Measurements from ENCODE around the gene SLC41A3.

Gene SLC41A3

GRCh38 chr3:126021702-126022101, 62.2 kb downstream of the SLC41A3 start:
- H3K79me2 ChIP-seq (ENCODE audit: insufficient read depth, low read length): no peaks in the 10 kb centered on the region
- H3F3A ChIP-seq (ENCODE audit: low read depth): no peaks in the 10 kb centered on the region

GRCh38 chr3:126021224-126021623, 62.7 kb downstream of the SLC41A3 start:
- H3K4me3 ChIP-seq (ENCODE audit: low read length, poor library complexity, severe bottlenecking): no peak overlapping the region
- no peaks in the 10 kb centered on the region for H3K27me3 ChIP-seq (ENCODE audit: insufficient read depth, low read length, poor library complexity, severe bottlenecking)
- H3K79me2 ChIP-seq (ENCODE audit: insufficient read depth, low read length): no peaks in the 10 kb centered on the region
- H3K9ac ChIP-seq (ENCODE audit: low read depth, low read length, poor library complexity, severe bottlenecking): no peak overlapping the region
- H3K4me1 ChIP-seq (ENCODE audit: insufficient read depth, low read length, poor library complexity, severe bottlenecking): no peaks in the 10 kb centered on the region
- H3K36me3 ChIP-seq (ENCODE audit: insufficient read depth, low read length): no peaks in the 10 kb centered on the region
- no peaks in the 10 kb centered on the region for H3F3A ChIP-seq (ENCODE audit: low read depth)
- no peak overlapping the region for H3K4me2 ChIP-seq (ENCODE audit: low read depth, low read length, poor library complexity, severe bottlenecking)
- H2AFZ ChIP-seq (ENCODE audit: low read length): no peak overlapping the region
- no peaks in the 10 kb centered on the region for H3K9me3 ChIP-seq (ENCODE audit: insufficient read depth, low read depth, low read length)
- no peaks in the 10 kb centered on the region for H4K20me1 ChIP-seq (ENCODE audit: insufficient read depth, low read length, poor library complexity, severe bottlenecking)
- TF ChIP-seq EZH2phosphoT487 (IDR thresholded peaks at IDR 0.05; ENCODE audit: borderline replicate concordance) (no peak), CTCF (conservative IDR thresholded peaks at IDR 0.05; ENCODE audit: low read length) (no peak)
- no peaks in the 10 kb centered on the region for H3K9me2 ChIP-seq (replicated peaks; ENCODE audit: low read depth, low read length)

More at GRCh38 chr3:126021702-126022101, 62.2 kb downstream of the SLC41A3 start:
- H3K4me1 ChIP-seq (ENCODE audit: insufficient read depth, low read length, poor library complexity, severe bottlenecking): no peaks in the 10 kb centered on the region
- H2AFZ ChIP-seq (ENCODE audit: low read length): no peak overlapping the region
- no peak overlapping the region for H3K9ac ChIP-seq (ENCODE audit: low read depth, low read length, poor library complexity, severe bottlenecking)
- no peak overlapping the region for H3K4me3 ChIP-seq (ENCODE audit: low read length, poor library complexity, severe bottlenecking)
- H3K4me2 ChIP-seq (ENCODE audit: low read depth, low read length, poor library complexity, severe bottlenecking): no peak overlapping the region
- H3K36me3 ChIP-seq (ENCODE audit: insufficient read depth, low read length): no peaks in the 10 kb centered on the region
- H3K9me3 ChIP-seq (ENCODE audit: insufficient read depth, low read depth, low read length): no peaks in the 10 kb centered on the region
- no peak for TF ChIP-seq EZH2phosphoT487 (IDR thresholded peaks at IDR 0.05; ENCODE audit: borderline replicate concordance)
- TF ChIP-seq CTCF (conservative IDR thresholded peaks at IDR 0.05; ENCODE audit: low read length): no peak
- no peaks in the 10 kb centered on the region for H4K20me1 ChIP-seq (ENCODE audit: insufficient read depth, low read length, poor library complexity, severe bottlenecking)
- no peaks in the 10 kb centered on the region for H3K27me3 ChIP-seq (ENCODE audit: insufficient read depth, low read length, poor library complexity, severe bottlenecking)
- H3K9me2 ChIP-seq (replicated peaks; ENCODE audit: low read depth, low read length): no peaks in the 10 kb centered on the region

GRCh38 chr3:126019683-126020082, 64.2 kb downstream of the SLC41A3 start:
- Histone ChIP-seq H3K79me2 (ENCODE audit: insufficient read depth, low read length) (no peaks in the 10 kb centered on the region), H2AFZ (ENCODE audit: low read length) (no peak overlapping the region), H3K4me1 (ENCODE audit: insufficient read depth, low read length, poor library complexity, severe bottlenecking) (no peaks in the 10 kb centered on the region), H4K20me1 (ENCODE audit: insufficient read depth, low read length, poor library complexity, severe bottlenecking) (no peaks in the 10 kb centered on the region), H3K4me2 (ENCODE audit: low read depth, low read length, poor library complexity, severe bottlenecking) (no peak overlapping the region), H3K4me3 (ENCODE audit: low read length, poor library complexity, severe bottlenecking) (no peak overlapping the region), H3K9me2 (replicated peaks; ENCODE audit: low read depth, low read length) (no peaks in the 10 kb centered on the region), H3K36me3 (ENCODE audit: insufficient read depth, low read length) (no peaks in the 10 kb centered on the region; the same call in 1 of the 2 replicates), H3F3A (ENCODE audit: low read depth) (no peaks in the 10 kb centered on the region), H3K9me3 (ENCODE audit: insufficient read depth, low read depth, low read length) (no peaks in the 10 kb centered on the region), H3K27me3 (ENCODE audit: insufficient read depth, low read length, poor library complexity, severe bottlenecking) (no peaks in the 10 kb centered on the region), H3K9ac (ENCODE audit: low read depth, low read length, poor library complexity, severe bottlenecking) (no peak overlapping the region)
- TF ChIP-seq EZH2phosphoT487 (IDR thresholded peaks at IDR 0.05; ENCODE audit: borderline replicate concordance) (no peak), CTCF (conservative IDR thresholded peaks at IDR 0.05; ENCODE audit: low read length) (no peak)

Data from Loucy (cell line).